ENCODE data around the gene TRAF4. TPM values are rescaled to one million over a fixed set of nuclear protein-coding genes. Genes with fewer than 3 reads are reported as not detected.

TRAF4 gene
- total and polyA plus RNA-seq, 9 of the 15 experiments (the other 6 are each of a cell fraction or from before 2014, with no cell fraction given), result 2.4 to 147 (median 72.4) TPM

GRCh38 chr17:28712032-28712704 lies 31.6 kb upstream of the TRAF4 start (continued):
- TF ChIP-seq FOXM1 (IDR thresholded peaks at IDR 0.05; ENCODE audit: low read depth) (no peak), FOXM1 (CRISPR knock-in tag; IDR thresholded peaks at IDR 0.05; ENCODE audit: low read depth) (no peak), MCM3 (IDR thresholded peaks at IDR 0.05) (no peak), LCOR (CRISPR knock-in tag; IDR thresholded peaks at IDR 0.05) (no peak), RBM15 (IDR thresholded peaks at IDR 0.05; ENCODE audit: insufficient read depth, low read length) (no peak), TSHZ1 (CRISPR knock-in tag; IDR thresholded peaks at IDR 0.05) (no peak), STAT6 (CRISPR knock-in tag; IDR thresholded peaks at IDR 0.05) (no peak), ZBTB33 (CRISPR knock-in tag; IDR thresholded peaks at IDR 0.05) (no peak), MEIS2 (IDR thresholded peaks at IDR 0.05; ENCODE audit: partially characterized antibody) (no peak), MYNN (IDR thresholded peaks at IDR 0.05) (peak; percentile 17; the same call in 1 of the 2 replicates), MYNN (CRISPR knock-in tag; IDR thresholded peaks at IDR 0.05) (no peak), HCFC1 (IDR thresholded peaks at IDR 0.05; ENCODE audit: low read depth, low read length) (0 out of 2 replicates have a peak, but pooled peaks have one; percentile 26), ERF (CRISPR knock-in tag; IDR thresholded peaks at IDR 0.05) (no peak), RCOR1 (IDR thresholded peaks at IDR 0.05; ENCODE audit: borderline replicate concordance in 1 of 2, low read depth in 2 of 2, low read length in 2 of 2) (peak in 1 of 2 experiments; percentile 66; a peak in 1 of 4 replicates), YY1 (IDR thresholded peaks at IDR 0.05; ENCODE audit: borderline replicate concordance in 1 of 3, control insufficient read depth in 1 of 3, extremely low read depth in 1 of 3, insufficient read depth in 3 of 3, insufficient read length in 1 of 3, insufficient replicate concordance in 2 of 3, low read depth in 1 of 3, low read length in 2 of 3) (peak; percentile 24 to 81 (median 57)), ZBTB2 (IDR thresholded peaks at IDR 0.05) (peak; percentile 61; the same call in 1 of the 2 replicates), ZNF551 (CRISPR knock-in tag; IDR thresholded peaks at IDR 0.05) (no peak), SREBF2 (CRISPR knock-in tag; IDR thresholded peaks at IDR 0.05) (no peak)

All from K562 (cell line).